BE2C (cell line): Measurements from ENCODE around the gene AKIRIN2.

Experiments
- DNase-seq: peaks from one replicate; pipeline ENCODE4 v3.0.0-alpha.2; 2020
- H3K27me3 ChIP-seq: fragments of 250-450 bp; sonication (Bioruptor Pico); 2 replicates; pipeline ENCODE4 v1.5.1; 2020; ENCODE audit warnings: mild to moderate bottlenecking
- H3K36me3 ChIP-seq: fragments of 250-450 bp; sonication (Bioruptor Pico); 2 replicates; pipeline ENCODE4 v1.5.1; 2020; ENCODE audit warnings: mild to moderate bottlenecking
- H3K4me1 ChIP-seq: fragments of 250-450 bp; sonication (Bioruptor Pico); 2 replicates; pipeline ENCODE4 v1.5.1; 2020
- H3K4me3 ChIP-seq: 2 replicates; pipeline ENCODE4 v1.5.1; 2011; ENCODE audit warnings: low read depth, low read length
- H3K9me3 ChIP-seq: fragments of 250-450 bp; sonication (Bioruptor Pico); 2 replicates; pipeline ENCODE4 v1.5.1; 2020
- TF ChIP-seq, protein P1 (sequence below): IDR thresholded peaks from 2 replicates; pipeline ENCODE4 v1.5.1; 2012; ENCODE audit warnings: mild to moderate bottlenecking, low read depth, low read length

AKIRIN2 gene

DNA sequence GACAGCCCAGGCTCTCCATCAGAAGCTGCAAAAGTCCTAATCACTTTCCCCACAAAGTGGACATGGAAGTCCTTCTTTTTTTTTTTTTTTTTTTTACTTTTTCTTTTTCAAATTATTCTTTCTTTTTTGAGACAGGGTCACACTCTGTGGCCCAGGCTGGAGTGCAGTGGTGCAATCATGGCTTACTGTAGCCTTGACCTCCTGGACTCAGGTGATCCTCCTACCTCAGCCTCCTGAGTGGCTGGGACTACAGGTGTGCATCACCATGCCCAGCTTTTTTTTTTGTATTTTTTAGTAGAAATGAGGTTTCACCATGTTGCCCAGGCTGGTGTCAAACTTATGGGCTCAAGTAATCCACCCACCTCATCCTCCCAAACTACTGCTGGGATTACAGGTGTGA, 29.0 kb upstream of the AKIRIN2 start:
- no peak for DNase-seq
- H3K9me3 ChIP-seq: no peaks in the 10 kb centered on the region
- H3K4me1 ChIP-seq: no peaks in the 10 kb centered on the region

DNA sequence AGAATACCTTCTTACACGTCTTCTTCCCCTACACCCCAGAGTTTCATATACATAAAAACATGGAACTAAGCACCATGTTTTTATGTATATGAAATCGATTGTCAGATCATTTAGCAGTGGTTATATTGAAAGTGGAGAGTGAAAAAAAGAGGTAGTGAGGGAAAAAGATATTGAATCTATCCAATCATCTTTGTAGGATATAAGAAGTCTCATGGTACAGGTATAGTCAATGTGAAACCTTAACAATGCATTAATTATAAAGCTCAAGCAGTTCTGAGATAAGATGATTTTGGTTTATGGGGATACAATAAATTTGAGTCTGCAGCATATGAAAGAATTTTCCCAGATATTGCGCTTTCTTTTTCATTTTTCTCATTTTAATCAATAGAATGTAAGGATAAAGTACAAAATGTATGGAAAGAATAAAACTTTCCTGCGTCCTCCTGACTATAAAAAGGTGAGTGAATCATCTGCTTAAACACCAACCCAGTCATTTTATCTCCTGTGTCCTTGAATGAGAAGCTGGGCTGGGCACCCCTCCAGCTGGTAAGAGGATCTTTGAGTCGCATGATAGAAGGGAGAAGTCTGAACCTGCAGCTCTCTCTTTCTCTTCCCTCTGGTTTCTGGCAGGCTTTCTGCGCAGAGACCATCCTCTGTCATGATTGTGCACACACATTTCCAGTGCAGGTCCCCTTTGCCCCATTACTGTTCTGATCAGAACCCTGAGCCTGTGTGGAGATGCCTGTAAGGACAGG, 28.1 kb upstream of the AKIRIN2 start:
- Histone ChIP-seq H3K27me3 (no peaks in the 10 kb centered on the region), H3K4me3 (no peak overlapping the region), H3K36me3 (no peaks in the 10 kb centered on the region), H3K9me3 (no peaks in the 10 kb centered on the region), H3K4me1 (no peaks in the 10 kb centered on the region)
- TF ChIP-seq, protein P1, sequence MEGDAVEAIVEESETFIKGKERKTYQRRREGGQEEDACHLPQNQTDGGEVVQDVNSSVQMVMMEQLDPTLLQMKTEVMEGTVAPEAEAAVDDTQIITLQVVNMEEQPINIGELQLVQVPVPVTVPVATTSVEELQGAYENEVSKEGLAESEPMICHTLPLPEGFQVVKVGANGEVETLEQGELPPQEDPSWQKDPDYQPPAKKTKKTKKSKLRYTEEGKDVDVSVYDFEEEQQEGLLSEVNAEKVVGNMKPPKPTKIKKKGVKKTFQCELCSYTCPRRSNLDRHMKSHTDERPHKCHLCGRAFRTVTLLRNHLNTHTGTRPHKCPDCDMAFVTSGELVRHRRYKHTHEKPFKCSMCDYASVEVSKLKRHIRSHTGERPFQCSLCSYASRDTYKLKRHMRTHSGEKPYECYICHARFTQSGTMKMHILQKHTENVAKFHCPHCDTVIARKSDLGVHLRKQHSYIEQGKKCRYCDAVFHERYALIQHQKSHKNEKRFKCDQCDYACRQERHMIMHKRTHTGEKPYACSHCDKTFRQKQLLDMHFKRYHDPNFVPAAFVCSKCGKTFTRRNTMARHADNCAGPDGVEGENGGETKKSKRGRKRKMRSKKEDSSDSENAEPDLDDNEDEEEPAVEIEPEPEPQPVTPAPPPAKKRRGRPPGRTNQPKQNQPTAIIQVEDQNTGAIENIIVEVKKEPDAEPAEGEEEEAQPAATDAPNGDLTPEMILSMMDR: no peak
- no peak for DNase-seq

More for the DNA sequence above, 29.0 kb upstream of the AKIRIN2 start:
- TF ChIP-seq, protein P1: no peak
- no peaks in the 10 kb centered on the region for H3K27me3 ChIP-seq
- H3K4me3 ChIP-seq: no peak overlapping the region
- no peaks in the 10 kb centered on the region for H3K36me3 ChIP-seq

DNA sequence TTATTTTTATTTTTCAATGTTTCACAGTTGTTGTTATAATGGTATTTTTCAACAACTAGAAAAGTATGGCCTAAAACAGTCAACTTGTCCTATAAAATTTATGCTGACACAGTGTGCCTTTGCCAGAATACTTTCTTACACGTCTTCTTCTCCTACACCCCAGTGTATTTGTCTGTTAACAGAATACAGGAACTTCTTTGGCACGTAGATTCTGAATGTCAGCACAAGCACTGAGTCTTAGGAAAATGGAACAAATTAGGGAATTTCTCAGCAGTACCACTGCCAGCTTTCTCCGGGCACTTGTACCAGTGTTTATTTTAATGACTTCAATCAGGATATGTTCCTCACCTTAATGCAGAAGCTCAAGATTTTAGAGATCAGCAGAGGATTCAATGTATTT, 26.7 kb upstream of the AKIRIN2 start:
- DNase-seq: no peak
- H3K36me3 ChIP-seq: no peaks in the 10 kb centered on the region
- TF ChIP-seq, protein P1: no peak
- H3K4me3 ChIP-seq: no peak overlapping the region
- no peaks in the 10 kb centered on the region for H3K9me3 ChIP-seq
- no peaks in the 10 kb centered on the region for H3K4me1 ChIP-seq
- H3K27me3 ChIP-seq: no peaks in the 10 kb centered on the region

DNA sequence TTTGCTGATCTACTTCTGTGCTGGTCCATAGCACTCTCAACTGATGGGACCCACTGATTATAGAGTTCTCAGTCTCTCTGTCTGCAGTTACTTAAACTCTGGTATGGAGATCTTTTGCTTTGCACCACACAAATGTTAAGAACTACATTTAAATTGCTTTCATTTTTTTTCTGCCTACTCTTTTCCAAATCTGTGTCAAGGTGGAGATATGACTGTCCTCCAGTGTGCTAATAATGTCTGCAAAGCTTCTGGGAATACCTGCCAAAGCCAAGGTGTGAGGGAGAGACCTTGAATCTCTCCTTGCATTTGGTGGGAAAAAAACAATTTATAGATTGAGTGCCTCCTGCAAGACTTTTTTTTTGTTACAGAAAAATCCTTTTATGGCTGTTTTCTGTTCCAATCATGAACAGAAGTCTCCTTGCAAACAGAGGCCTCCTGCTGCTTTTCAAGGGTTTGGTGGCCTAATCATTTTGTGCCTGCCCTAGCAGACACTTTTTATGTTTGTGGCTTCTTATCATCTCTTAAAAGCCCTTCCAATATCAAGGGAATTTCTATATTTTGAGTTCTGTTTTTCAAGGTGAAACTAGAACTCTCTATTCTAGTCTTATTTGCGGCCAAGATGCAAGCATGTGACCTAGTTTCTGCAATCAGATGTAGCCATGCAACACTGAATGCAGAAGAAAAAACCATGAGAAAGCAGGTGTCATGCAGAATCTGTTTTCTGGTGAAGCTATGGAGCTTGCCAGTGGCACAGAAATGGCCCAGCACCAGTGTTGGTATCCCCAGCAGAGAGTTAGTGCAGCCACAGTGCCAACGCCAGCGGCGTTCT, 23.2 kb upstream of the AKIRIN2 start:
- Histone ChIP-seq H3K9me3 (no peaks in the 10 kb centered on the region), H3K4me3 (no peak overlapping the region), H3K36me3 (no peaks in the 10 kb centered on the region), H3K27me3 (no peaks in the 10 kb centered on the region), H3K4me1 (0 out of 2 replicates have a peak, but pooled peaks cover 4% of the 10 kb centered on the region)
- TF ChIP-seq, protein P1: no peak
- DNase-seq: no peak

DNA sequence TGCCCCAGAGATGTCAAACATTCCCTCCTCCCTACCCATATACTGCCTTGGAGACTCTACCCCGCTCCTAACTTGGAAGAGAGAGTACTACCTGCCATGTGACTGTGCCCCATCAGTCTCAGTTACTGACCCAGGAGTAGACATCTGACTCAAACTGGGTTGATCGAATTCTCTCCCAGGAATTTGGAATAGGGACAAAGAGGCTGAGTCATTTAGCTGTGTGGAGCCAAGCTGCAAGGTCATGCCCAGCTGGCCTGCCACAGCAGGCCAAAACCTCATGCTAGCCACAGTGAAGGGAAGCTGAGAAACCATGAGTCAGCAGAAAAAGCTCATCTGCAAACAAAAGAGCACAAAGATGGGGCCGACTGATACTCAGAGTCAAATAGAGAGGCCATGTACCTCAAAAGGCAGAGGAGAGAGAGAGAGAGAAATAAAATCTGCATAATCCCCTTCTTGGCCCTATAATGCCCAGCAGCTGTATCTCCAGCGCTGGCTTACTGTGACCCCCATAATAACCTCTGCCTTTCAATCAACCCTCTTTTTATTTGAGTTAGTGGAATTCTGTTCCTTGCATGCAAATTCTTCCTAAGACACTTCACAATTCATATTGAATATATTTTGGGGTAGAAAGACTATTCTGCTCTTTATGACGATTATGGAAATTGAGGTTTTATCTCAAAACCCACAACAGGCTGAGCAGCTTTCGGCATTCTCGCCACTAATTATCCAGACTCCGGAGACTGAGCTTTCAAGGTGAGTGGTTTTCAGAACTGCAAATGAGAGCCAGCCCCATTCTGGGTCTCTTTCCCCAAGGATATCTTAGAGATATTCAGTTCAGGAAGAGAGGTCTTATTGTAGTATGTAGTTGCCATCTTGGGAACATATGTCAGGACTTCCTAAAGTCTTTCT, 21.4 kb upstream of the AKIRIN2 start:
- TF ChIP-seq, protein P1: no peak
- Histone ChIP-seq H3K4me3 (no peak overlapping the region), H3K36me3 (no peaks in the 10 kb centered on the region), H3K9me3 (no peaks in the 10 kb centered on the region; the same call in 1 of the 2 replicates), H3K4me1 (0 out of 2 replicates have a peak, but pooled peaks cover 4% of the 10 kb centered on the region), H3K27me3 (no peaks in the 10 kb centered on the region)
- no peak for DNase-seq
